GM12878 (cell line): ENCODE measurements around the gene MED13L. TPM values are rescaled to one million over a fixed set of nuclear protein-coding genes. Genes with fewer than 3 reads are reported as not detected.

Experiments used
- IRF4 ChIP-seq: IDR thresholded peaks from 2 replicates; pipeline ENCODE4 v1.6.1; 2011; ENCODE audit warnings: low read depth, low read length
- RELA ChIP-seq: fragments of 450-650 bp; IDR thresholded peaks from 2 replicates; pipeline ENCODE4 v1.8.0; 2014; ENCODE audit warnings: borderline replicate concordance; ENCODE audit not compliant: partially characterized antibody
- polyA plus RNA-seq, 11 experiments: library from polyadenylated mRNA; depleted of rRNA in 4 of 11; unstranded in 6 of 11; stranded (reverse) in 5 of 11; fragments of >200 nt; fragmentation: Nextera tagmentation in 4 of 11; fragmentation: Illumina TruSeq in 1 of 11; extraction: Ambion mirVana in 4 of 11; extraction: Trizol in 1 of 11; gene quantifications; 1 replicate in 1 of 11; 2 replicates in 10 of 11; pipeline versions ENCODE4 v1.2.1 to v1.2.3, GENCODE V29; 2011 to 2016; ENCODE audit warnings: inconsistent platforms in 2 of 11, missing spikeins in 2 of 11, low read depth in 1 of 11
- total RNA-seq, 4 experiments: library from RNA; depleted of rRNA in 3 of 4; stranded (reverse); fragments of >200 nt in 3 of 4; fragmentation: Illumina TruSeq in 1 of 4; extraction: Trizol in 1 of 4; gene quantifications; 2 replicates each; pipeline versions ENCODE4 v1.2.1 to v1.2.3, GENCODE V29; 2013 to 2021
- TF ChIP-seq, protein P1 (sequence below): fragments of 450-650 bp; IDR thresholded peaks from 2 replicates; pipeline ENCODE4 v1.6.1; 2017; ENCODE audit warnings: mild to moderate bottlenecking, moderate library complexity
- TF ChIP-seq, protein P2 (sequence below): fragments of 450-650 bp; IDR thresholded peaks from 2 replicates; pipeline ENCODE4 v1.6.1; 2017; ENCODE audit warnings: antibody characterized with exemption, mild to moderate bottlenecking, moderate library complexity
- TF ChIP-seq, protein P3 (sequence below): fragments of 450-650 bp; IDR thresholded peaks from 2 replicates; pipeline ENCODE4 v1.6.1; 2016; ENCODE audit warnings: mild to moderate bottlenecking

Gene MED13L
- total and polyA plus RNA-seq, 10 of the 15 experiments (the other 5 are each of a cell fraction or from before 2014, with no cell fraction given) = 3.7 to 30.1 (median 9.1) TPM

DNA sequence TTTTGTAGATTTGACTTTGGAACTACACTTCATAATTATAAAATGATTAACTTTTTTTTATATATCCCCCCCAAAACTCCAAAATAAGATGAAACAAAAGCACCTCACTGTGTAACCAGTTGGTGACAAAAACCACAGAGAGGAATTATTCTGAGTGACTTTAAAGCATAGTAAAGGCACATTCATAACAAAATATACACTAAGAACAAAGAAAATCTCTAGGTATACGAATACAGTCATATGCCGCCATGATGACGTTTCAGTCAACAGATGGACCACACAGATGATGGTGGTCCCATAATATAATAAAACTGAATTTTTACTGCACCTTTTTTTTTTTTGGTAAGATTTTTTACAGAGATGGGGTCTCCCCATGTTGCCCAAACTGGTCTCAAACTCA, 70.7 kb downstream of the MED13L start (continued):
- no peak for TF ChIP-seq RELA
- TF ChIP-seq, protein P1, sequence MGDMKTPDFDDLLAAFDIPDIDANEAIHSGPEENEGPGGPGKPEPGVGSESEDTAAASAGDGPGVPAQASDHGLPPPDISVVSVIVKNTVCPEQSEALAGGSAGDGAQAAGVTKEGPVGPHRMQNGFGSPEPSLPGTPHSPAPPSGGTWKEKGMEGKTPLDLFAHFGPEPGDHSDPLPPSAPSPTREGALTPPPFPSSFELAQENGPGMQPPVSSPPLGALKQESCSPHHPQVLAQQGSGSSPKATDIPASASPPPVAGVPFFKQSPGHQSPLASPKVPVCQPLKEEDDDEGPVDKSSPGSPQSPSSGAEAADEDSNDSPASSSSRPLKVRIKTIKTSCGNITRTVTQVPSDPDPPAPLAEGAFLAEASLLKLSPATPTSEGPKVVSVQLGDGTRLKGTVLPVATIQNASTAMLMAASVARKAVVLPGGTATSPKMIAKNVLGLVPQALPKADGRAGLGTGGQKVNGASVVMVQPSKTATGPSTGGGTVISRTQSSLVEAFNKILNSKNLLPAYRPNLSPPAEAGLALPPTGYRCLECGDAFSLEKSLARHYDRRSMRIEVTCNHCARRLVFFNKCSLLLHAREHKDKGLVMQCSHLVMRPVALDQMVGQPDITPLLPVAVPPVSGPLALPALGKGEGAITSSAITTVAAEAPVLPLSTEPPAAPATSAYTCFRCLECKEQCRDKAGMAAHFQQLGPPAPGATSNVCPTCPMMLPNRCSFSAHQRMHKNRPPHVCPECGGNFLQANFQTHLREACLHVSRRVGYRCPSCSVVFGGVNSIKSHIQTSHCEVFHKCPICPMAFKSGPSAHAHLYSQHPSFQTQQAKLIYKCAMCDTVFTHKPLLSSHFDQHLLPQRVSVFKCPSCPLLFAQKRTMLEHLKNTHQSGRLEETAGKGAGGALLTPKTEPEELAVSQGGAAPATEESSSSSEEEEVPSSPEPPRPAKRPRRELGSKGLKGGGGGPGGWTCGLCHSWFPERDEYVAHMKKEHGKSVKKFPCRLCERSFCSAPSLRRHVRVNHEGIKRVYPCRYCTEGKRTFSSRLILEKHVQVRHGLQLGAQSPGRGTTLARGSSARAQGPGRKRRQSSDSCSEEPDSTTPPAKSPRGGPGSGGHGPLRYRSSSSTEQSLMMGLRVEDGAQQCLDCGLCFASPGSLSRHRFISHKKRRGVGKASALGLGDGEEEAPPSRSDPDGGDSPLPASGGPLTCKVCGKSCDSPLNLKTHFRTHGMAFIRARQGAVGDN = no peak
- TF ChIP-seq, protein P2, sequence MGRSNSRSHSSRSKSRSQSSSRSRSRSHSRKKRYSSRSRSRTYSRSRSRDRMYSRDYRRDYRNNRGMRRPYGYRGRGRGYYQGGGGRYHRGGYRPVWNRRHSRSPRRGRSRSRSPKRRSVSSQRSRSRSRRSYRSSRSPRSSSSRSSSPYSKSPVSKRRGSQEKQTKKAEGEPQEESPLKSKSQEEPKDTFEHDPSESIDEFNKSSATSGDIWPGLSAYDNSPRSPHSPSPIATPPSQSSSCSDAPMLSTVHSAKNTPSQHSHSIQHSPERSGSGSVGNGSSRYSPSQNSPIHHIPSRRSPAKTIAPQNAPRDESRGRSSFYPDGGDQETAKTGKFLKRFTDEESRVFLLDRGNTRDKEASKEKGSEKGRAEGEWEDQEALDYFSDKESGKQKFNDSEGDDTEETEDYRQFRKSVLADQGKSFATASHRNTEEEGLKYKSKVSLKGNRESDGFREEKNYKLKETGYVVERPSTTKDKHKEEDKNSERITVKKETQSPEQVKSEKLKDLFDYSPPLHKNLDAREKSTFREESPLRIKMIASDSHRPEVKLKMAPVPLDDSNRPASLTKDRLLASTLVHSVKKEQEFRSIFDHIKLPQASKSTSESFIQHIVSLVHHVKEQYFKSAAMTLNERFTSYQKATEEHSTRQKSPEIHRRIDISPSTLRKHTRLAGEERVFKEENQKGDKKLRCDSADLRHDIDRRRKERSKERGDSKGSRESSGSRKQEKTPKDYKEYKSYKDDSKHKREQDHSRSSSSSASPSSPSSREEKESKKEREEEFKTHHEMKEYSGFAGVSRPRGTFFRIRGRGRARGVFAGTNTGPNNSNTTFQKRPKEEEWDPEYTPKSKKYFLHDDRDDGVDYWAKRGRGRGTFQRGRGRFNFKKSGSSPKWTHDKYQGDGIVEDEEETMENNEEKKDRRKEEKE = no peak
- TF ChIP-seq IRF4 = no peak
- TF ChIP-seq, protein P3, sequence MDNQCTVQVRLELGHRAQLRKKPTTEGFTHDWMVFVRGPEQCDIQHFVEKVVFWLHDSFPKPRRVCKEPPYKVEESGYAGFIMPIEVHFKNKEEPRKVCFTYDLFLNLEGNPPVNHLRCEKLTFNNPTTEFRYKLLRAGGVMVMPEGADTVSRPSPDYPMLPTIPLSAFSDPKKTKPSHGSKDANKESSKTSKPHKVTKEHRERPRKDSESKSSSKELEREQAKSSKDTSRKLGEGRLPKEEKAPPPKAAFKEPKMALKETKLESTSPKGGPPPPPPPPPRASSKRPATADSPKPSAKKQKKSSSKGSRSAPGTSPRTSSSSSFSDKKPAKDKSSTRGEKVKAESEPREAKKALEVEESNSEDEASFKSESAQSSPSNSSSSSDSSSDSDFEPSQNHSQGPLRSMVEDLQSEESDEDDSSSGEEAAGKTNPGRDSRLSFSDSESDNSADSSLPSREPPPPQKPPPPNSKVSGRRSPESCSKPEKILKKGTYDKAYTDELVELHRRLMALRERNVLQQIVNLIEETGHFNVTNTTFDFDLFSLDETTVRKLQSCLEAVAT = no peak
